ENCODE measurements around the gene ZNF805. TPM values are rescaled to one million over a fixed set of nuclear protein-coding genes. Genes with fewer than 3 reads are reported as not detected.
"Not testable (repeated sequence)": the region's sequence is repeated elsewhere in the genome, so short reads cannot be mapped to it uniquely, and the experiment has no call there.

Gene ZNF805
- polyA plus RNA-seq (2013, experiment 1 of 2) = 2.5 TPM
- 2.3 TPM for polyA plus RNA-seq (2013, experiment 2 of 2)

- WGBS (ENCODE audit: extremely low coverage, insufficient coverage, low lambda C conversion rate) = no CpG with 5 or more reads among the region's 61 CpGs
- H3K56ac ChIP-seq (ENCODE audit: low read length) = peak within 1 kb of the TSS; percentile 96
- no peak within 1 kb of the TSS for H2BK120ac ChIP-seq (ENCODE audit: low read depth, low read length)
- no peaks in the 10 kb centered on the region for H3K36me3 ChIP-seq (ENCODE audit: control insufficient read depth, insufficient read depth, low read length)
- peak within 1 kb of the TSS; percentile 0 for H4K8ac ChIP-seq (ENCODE audit: low read depth, low read length)
- peak within 1 kb of the TSS; percentile 91 for H3K9ac ChIP-seq (ENCODE audit: low read length)
- H3K4ac ChIP-seq (ENCODE audit: low read depth, low read length) = peak within 1 kb of the TSS; percentile 76
- H3K27me3 ChIP-seq (ENCODE audit: insufficient read depth, low read length, poor library complexity) = no peaks in the 10 kb centered on the region
- no peak within 1 kb of the TSS for H2AK5ac ChIP-seq (ENCODE audit: low read length)
- no peak within 1 kb of the TSS for H4K5ac ChIP-seq (ENCODE audit: low read length)
- DNase-seq = peak; percentile 98
- H2BK5ac ChIP-seq (ENCODE audit: low read length) = no peak within 1 kb of the TSS
- H3K4me2 ChIP-seq (ENCODE audit: low read length) = peak within 1 kb of the TSS; percentile 88
- peak within 1 kb of the TSS; percentile 25 for H3K18ac ChIP-seq (ENCODE audit: low read length)
- H2BK15ac ChIP-seq (replicated peaks; ENCODE audit: low read depth) = no peak within 1 kb of the TSS
- peaks cover 23% of the 10 kb centered on the region for H3K79me2 ChIP-seq (ENCODE audit: control insufficient read depth, insufficient read depth, low read length)
- H3K23ac ChIP-seq (ENCODE audit: low read length) = no peak within 1 kb of the TSS
- peak within 1 kb of the TSS; percentile 95 for H3K4me3 ChIP-seq (ENCODE audit: low read length)
- peaks cover 10% of the 10 kb centered on the region for H3K79me1 ChIP-seq (ENCODE audit: low read length)
- H3K4me1 ChIP-seq (ENCODE audit: control insufficient read depth, low read depth, low read length) = no peaks in the 10 kb centered on the region
- peak within 1 kb of the TSS; percentile 13 for H3K27ac ChIP-seq (ENCODE audit: low read depth, low read length)
Observed at GRCh38 chr19:57240311-57241090, at the start of gene ZNF805. ZNF805 (plus strand) TSS chr19:57240632; CDS start chr19:57240892, 260 bp downstream.

- whole genome bisulfite sequencing (ENCODE audit: extremely low coverage, insufficient coverage, low lambda C conversion rate) = no CpG with 5 or more reads among the region's 81 CpGs
- peak within 1 kb of the TSS; percentile 88 for H3K4me3 ChIP-seq (ENCODE audit: low read length)
- H2BK120ac ChIP-seq (ENCODE audit: low read depth, low read length) = no peak within 1 kb of the TSS
- no peak within 1 kb of the TSS for H2BK15ac ChIP-seq (replicated peaks; ENCODE audit: low read depth)
- no peak within 1 kb of the TSS for H2BK5ac ChIP-seq (ENCODE audit: low read length)
- H2AK5ac ChIP-seq (ENCODE audit: low read length) = no peak within 1 kb of the TSS
- H4K8ac ChIP-seq (ENCODE audit: low read depth, low read length) = peak within 1 kb of the TSS; percentile 69
- DNase-seq = peak; percentile 88
- peak within 1 kb of the TSS; percentile 86 for H3K9ac ChIP-seq (ENCODE audit: low read length)
- peaks cover 2% of the 10 kb centered on the region for H3K4me1 ChIP-seq (ENCODE audit: control insufficient read depth, low read depth, low read length)
- peaks cover 4% of the 10 kb centered on the region for H3K36me3 ChIP-seq (ENCODE audit: control insufficient read depth, insufficient read depth, low read length)
- H3K4me2 ChIP-seq (ENCODE audit: low read length) = peak within 1 kb of the TSS; percentile 89
- H3K27me3 ChIP-seq (ENCODE audit: insufficient read depth, low read length, poor library complexity) = no peaks in the 10 kb centered on the region
- no peak within 1 kb of the TSS for H3K4ac ChIP-seq (ENCODE audit: low read depth, low read length)
- H4K5ac ChIP-seq (ENCODE audit: low read length) = peak within 1 kb of the TSS; percentile 59
- peak within 1 kb of the TSS; percentile 31 for H3K23ac ChIP-seq (ENCODE audit: low read length)
- peaks cover 21% of the 10 kb centered on the region for H3K79me2 ChIP-seq (ENCODE audit: control insufficient read depth, insufficient read depth, low read length)
- peak within 1 kb of the TSS; percentile 15 for H3K27ac ChIP-seq (ENCODE audit: low read depth, low read length)
- peaks cover 21% of the 10 kb centered on the region for H3K79me1 ChIP-seq (ENCODE audit: low read length)
- H3K18ac ChIP-seq (ENCODE audit: low read length) = peak within 1 kb of the TSS; percentile 69
- H3K56ac ChIP-seq (ENCODE audit: low read length) = peak within 1 kb of the TSS; percentile 92
Observed at GRCh38 chr19:57191141-57192076, 49.0 kb upstream of the ZNF805 start, which contains the start of gene ZNF264. ZNF264 (plus strand) TSS chr19:57191500; CDS start chr19:57191914, 414 bp downstream.

GRCh38 chr19:57192077-57192420, 48.4 kb upstream of the ZNF805 start:
- H3K4me3 ChIP-seq (ENCODE audit: low read length) = peak overlapping the region; percentile 88
- H3K4me2 ChIP-seq (ENCODE audit: low read length) = peak overlapping the region; percentile 37
- no peak overlapping the region for H2BK120ac ChIP-seq (ENCODE audit: low read depth, low read length)
- no CpG with 5 or more reads among the region's 9 CpGs for WGBS (ENCODE audit: extremely low coverage, insufficient coverage, low lambda C conversion rate)
- H3K27me3 ChIP-seq (ENCODE audit: insufficient read depth, low read length, poor library complexity) = no peaks in the 10 kb centered on the region
- no peak overlapping the region for H4K8ac ChIP-seq (ENCODE audit: low read depth, low read length)
- DNase-seq = peak; percentile 32
- H2BK5ac ChIP-seq (ENCODE audit: low read length) = no peak overlapping the region
- peaks cover 21% of the 10 kb centered on the region for H3K79me2 ChIP-seq (ENCODE audit: control insufficient read depth, insufficient read depth, low read length)
- H2BK15ac ChIP-seq (replicated peaks; ENCODE audit: low read depth) = no peak overlapping the region
- H4K5ac ChIP-seq (ENCODE audit: low read length) = no peak overlapping the region
- H3K4me1 ChIP-seq (ENCODE audit: control insufficient read depth, low read depth, low read length) = peaks cover 2% of the 10 kb centered on the region
- H2AK5ac ChIP-seq (ENCODE audit: low read length) = no peak overlapping the region
- peak overlapping the region; percentile 92 for H3K56ac ChIP-seq (ENCODE audit: low read length)
- H3K18ac ChIP-seq (ENCODE audit: low read length) = no peak overlapping the region
- H3K36me3 ChIP-seq (ENCODE audit: control insufficient read depth, insufficient read depth, low read length) = peaks cover 6% of the 10 kb centered on the region
- peaks cover 21% of the 10 kb centered on the region for H3K79me1 ChIP-seq (ENCODE audit: low read length)
- peak overlapping the region; percentile 86 for H3K9ac ChIP-seq (ENCODE audit: low read length)
- peak overlapping the region; percentile 31 for H3K23ac ChIP-seq (ENCODE audit: low read length)
- H3K4ac ChIP-seq (ENCODE audit: low read depth, low read length) = no peak overlapping the region
- H3K27ac ChIP-seq (ENCODE audit: low read depth, low read length) = no peak overlapping the region

- Histone ChIP-seq H3K56ac (ENCODE audit: low read length) (no peak overlapping the region), H3K79me1 (ENCODE audit: low read length) (peaks cover 21% of the 10 kb centered on the region), H4K5ac (ENCODE audit: low read length) (no peak overlapping the region), H3K4me1 (ENCODE audit: control insufficient read depth, low read depth, low read length) (peaks cover 2% of the 10 kb centered on the region), H3K27ac (ENCODE audit: low read depth, low read length) (no peak overlapping the region), H3K23ac (ENCODE audit: low read length) (no peak overlapping the region), H3K9ac (ENCODE audit: low read length) (no peak overlapping the region), H3K79me2 (ENCODE audit: control insufficient read depth, insufficient read depth, low read length) (peaks cover 21% of the 10 kb centered on the region), H3K36me3 (ENCODE audit: control insufficient read depth, insufficient read depth, low read length) (peaks cover 7% of the 10 kb centered on the region), H3K27me3 (ENCODE audit: insufficient read depth, low read length, poor library complexity) (no peaks in the 10 kb centered on the region), H2AK5ac (ENCODE audit: low read length) (no peak overlapping the region), H3K4ac (ENCODE audit: low read depth, low read length) (no peak overlapping the region), H2BK120ac (ENCODE audit: low read depth, low read length) (no peak overlapping the region), H2BK5ac (ENCODE audit: low read length) (no peak overlapping the region), H3K4me2 (ENCODE audit: low read length) (no peak overlapping the region), H2BK15ac (replicated peaks; ENCODE audit: low read depth) (no peak overlapping the region), H3K4me3 (ENCODE audit: low read length) (no peak overlapping the region), H4K8ac (ENCODE audit: low read depth, low read length) (no peak overlapping the region), H3K18ac (ENCODE audit: low read length) (no peak overlapping the region)
- DNase-seq = no peak
- no CpG with 5 or more reads among the region's 5 CpGs for WGBS (ENCODE audit: extremely low coverage, insufficient coverage, low lambda C conversion rate)
Observed at GRCh38 chr19:57192993-57193392, 47.4 kb upstream of the ZNF805 start.

- H2BK5ac ChIP-seq (ENCODE audit: low read length); H3K4me1 ChIP-seq (ENCODE audit: control insufficient read depth, low read depth, low read length); H3K4me3 ChIP-seq (ENCODE audit: low read length); H4K5ac ChIP-seq (ENCODE audit: low read length); H3K56ac ChIP-seq (ENCODE audit: low read length); H3K18ac ChIP-seq (ENCODE audit: low read length); H3K4ac ChIP-seq (ENCODE audit: low read depth, low read length); H3K79me2 ChIP-seq (ENCODE audit: control insufficient read depth, insufficient read depth, low read length); H3K36me3 ChIP-seq (ENCODE audit: control insufficient read depth, insufficient read depth, low read length); H3K9ac ChIP-seq (ENCODE audit: low read length); H3K27ac ChIP-seq (ENCODE audit: low read depth, low read length); H2BK15ac ChIP-seq (replicated peaks; ENCODE audit: low read depth); DNase-seq; H2BK120ac ChIP-seq (ENCODE audit: low read depth, low read length); H4K8ac ChIP-seq (ENCODE audit: low read depth, low read length); H3K4me2 ChIP-seq (ENCODE audit: low read length); H3K23ac ChIP-seq (ENCODE audit: low read length); H3K27me3 ChIP-seq (ENCODE audit: insufficient read depth, low read length, poor library complexity); H2AK5ac ChIP-seq (ENCODE audit: low read length): not testable (repeated sequence)
- no CpG with 5 or more reads among the region's 6 CpGs for WGBS (ENCODE audit: extremely low coverage, insufficient coverage, low lambda C conversion rate)
- peaks cover 18% of the 10 kb centered on the region for H3K79me1 ChIP-seq (ENCODE audit: low read length)
Observed at GRCh38 chr19:57197874-57198273, 42.6 kb upstream of the ZNF805 start.
